Fibroblast of villous mesenchyme (primary cell): ENCODE measurements around the gene ZCWPW1. TPM values are rescaled to one million over a fixed set of nuclear protein-coding genes. Genes with fewer than 3 reads are reported as not detected.
"Not testable (repeated sequence)": the region's sequence is repeated elsewhere in the genome, so short reads cannot be mapped to it uniquely, and the experiment has no call there.

Experiments
- DNase-seq: peaks from one replicate; pipeline ENCODE4 v3.0.0-alpha.2; 2010; ENCODE audit warnings: low read depth
- H3K4me3 ChIP-seq: 2 replicates; pipeline ENCODE4 v1.5.1; 2011; ENCODE audit warnings: low read depth, mild to moderate bottlenecking, low read length
- total RNA-seq: library from RNA; depleted of rRNA; stranded (reverse); fragments of >200 nt; gene quantifications from 2 replicates; pipeline ENCODE4 v1.2.3, GENCODE V29; 2012
- TF ChIP-seq, protein P1 (sequence below): IDR thresholded peaks from 2 replicates; pipeline ENCODE4 v1.5.1; 2012; ENCODE audit warnings: low read depth, mild to moderate bottlenecking, low read length; ENCODE audit not compliant: insufficient read depth

Gene ZCWPW1
- total RNA-seq, 1 donor: 0.43 TPM

DNA sequence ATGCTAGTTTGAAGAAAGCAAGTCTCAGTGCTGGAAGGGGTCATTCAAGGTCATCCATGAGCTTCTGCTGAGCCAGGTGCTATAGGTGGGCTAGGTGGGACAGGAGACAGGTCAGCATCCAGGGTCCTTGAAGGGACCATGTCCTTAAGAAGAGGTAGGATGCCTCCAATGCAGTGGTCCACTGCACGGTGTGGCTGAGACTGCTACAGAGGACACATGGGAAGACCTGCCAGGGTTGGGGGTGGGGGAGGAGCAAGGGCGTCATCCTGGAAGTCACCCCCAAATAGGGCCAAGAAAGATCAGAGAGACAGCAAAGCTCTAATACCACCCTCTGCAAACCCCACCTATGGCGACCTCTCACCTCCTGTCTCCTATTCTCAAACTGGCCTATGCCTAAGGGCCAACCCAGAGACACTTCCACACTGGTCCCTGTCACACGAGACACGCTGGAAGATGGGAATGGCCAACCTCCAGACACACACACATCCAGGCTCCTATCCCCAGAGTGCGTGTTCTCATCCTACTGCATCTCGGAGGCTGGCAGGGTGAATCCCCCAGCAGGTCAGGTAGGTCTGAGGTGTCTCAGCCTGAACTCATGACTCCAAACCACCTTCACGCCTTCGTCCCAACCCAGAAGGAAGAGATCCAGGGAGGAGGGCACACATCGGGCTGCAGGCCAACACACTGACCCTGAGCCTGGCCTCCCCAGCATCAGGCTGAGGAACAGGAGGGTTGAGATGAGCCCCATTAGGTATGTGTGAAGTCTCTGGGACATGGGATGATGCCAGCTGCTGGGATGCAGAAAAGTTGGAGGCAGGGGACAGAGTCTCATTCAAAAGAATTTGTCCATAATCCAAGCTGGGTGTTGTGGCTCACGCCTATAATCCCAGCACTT lies 13.4 kb upstream of the ZCWPW1 start:
- no peak for DNase-seq
- TF ChIP-seq, protein P1, sequence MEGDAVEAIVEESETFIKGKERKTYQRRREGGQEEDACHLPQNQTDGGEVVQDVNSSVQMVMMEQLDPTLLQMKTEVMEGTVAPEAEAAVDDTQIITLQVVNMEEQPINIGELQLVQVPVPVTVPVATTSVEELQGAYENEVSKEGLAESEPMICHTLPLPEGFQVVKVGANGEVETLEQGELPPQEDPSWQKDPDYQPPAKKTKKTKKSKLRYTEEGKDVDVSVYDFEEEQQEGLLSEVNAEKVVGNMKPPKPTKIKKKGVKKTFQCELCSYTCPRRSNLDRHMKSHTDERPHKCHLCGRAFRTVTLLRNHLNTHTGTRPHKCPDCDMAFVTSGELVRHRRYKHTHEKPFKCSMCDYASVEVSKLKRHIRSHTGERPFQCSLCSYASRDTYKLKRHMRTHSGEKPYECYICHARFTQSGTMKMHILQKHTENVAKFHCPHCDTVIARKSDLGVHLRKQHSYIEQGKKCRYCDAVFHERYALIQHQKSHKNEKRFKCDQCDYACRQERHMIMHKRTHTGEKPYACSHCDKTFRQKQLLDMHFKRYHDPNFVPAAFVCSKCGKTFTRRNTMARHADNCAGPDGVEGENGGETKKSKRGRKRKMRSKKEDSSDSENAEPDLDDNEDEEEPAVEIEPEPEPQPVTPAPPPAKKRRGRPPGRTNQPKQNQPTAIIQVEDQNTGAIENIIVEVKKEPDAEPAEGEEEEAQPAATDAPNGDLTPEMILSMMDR: no peak

DNA sequence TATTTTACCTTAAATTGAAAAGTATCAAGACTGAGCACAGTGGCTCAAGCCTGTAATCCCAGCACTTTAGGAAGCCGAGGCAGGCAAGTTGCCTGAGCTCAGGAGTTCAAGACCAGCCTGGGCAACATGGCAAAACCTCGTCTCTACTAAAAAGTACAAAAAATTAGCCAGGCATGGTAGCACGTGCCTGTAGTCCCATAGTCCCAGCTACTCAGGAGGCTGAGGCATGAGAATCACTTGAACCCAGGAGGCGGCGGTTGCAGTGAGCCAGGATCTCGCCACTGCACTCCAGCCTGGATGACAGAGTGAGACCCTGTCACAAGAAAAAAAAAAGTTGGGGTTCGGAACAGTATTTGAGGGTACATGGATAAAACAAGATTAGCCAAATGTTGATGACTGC lies 10.7 kb upstream of the ZCWPW1 start:
- not testable (repeated sequence) for H3K4me3 ChIP-seq, DNase-seq

More for the DNA sequence above, 13.4 kb upstream of the ZCWPW1 start:
- H3K4me3 ChIP-seq: no peak overlapping the region

DNA sequence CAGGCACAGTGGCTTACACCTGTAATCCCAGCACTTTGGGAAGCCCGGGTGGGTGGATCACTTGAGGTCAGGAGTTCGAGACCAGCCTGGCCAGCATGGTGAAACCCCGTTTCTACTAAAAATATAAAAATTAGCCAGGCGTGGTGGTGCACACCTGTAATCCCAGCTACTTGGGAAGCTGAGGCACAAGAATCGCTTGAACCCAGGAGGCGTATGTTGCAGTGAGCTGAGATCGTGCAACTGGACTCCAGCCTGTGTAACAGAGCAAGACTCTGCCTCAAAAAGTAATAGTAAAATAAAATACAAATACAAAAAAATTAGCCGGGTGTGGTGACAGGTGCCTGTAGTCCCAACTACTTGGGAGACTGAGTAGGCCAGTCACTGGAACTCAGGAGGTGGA lies 10.2 kb upstream of the ZCWPW1 start:
- not testable (repeated sequence) for H3K4me3 ChIP-seq, DNase-seq

DNA sequence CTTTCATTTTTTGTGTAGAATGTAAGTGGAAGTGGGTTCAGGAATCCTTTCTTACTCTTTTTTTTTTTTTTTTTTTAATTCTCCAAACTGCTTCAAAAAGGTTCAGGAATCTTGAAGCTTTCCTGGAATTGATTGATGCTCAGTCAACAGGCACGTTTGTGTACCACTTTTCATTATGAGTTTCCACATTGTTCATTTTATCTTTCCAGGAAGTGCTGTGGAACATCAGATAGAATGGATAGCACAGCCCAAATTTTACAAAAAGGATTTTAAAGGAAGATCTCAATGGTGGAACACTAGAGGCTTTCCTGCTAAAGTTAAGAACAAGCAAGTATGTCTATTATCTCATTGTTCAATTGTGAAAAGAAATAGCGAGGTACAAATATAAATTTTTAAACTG lies 9.7 kb upstream of the ZCWPW1 start:
- H3K4me3 ChIP-seq: no peak overlapping the region
- DNase-seq: no peak
- TF ChIP-seq, protein P1: no peak

DNA sequence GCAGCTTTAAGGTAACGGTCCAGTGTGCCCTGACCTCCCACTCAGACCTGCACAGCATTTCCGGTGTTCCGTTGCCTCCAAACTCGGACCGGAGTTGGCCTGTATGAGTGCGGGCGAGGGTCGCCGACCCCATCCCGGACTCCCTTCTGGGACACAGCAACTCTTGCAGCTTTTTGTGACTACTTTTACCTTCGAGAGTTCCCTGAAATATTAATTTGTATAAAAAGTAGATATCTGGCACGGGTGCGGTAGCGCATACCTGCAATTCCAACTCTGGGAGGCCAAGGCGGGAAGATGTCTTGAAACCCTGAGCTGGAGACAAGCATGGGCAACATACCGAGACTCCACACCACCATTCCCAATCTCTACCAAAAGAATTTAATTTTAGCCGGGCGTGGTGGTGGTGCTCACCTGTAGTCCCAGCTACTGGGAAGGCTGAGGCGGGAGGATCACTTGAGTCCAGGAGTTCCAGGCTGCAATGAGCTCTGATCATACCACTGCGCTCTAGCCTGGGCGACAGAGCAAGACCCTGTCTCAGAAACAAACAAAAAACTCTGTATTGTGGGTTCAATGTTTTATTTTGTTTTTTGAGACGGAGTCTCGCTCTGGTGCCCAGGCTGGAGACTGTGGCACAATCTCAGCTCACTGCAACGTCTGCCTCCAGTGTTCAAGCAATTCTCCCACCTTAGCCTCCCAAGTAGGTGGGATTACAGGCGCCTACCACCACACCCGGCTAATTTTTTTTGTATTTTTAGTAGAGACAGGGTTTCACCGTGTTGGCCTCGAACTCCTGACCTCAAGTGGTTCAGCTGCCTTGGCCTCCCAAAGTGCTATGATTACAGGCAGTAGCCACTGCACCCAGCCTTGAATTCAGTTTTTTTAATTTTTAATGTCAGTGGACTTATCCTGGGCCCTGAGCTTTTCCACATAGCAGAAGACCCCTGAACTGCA lies 8.9 kb upstream of the ZCWPW1 start:
- TF ChIP-seq, protein P1: no peak
- no peak overlapping the region for H3K4me3 ChIP-seq
- DNase-seq: no peak

DNA sequence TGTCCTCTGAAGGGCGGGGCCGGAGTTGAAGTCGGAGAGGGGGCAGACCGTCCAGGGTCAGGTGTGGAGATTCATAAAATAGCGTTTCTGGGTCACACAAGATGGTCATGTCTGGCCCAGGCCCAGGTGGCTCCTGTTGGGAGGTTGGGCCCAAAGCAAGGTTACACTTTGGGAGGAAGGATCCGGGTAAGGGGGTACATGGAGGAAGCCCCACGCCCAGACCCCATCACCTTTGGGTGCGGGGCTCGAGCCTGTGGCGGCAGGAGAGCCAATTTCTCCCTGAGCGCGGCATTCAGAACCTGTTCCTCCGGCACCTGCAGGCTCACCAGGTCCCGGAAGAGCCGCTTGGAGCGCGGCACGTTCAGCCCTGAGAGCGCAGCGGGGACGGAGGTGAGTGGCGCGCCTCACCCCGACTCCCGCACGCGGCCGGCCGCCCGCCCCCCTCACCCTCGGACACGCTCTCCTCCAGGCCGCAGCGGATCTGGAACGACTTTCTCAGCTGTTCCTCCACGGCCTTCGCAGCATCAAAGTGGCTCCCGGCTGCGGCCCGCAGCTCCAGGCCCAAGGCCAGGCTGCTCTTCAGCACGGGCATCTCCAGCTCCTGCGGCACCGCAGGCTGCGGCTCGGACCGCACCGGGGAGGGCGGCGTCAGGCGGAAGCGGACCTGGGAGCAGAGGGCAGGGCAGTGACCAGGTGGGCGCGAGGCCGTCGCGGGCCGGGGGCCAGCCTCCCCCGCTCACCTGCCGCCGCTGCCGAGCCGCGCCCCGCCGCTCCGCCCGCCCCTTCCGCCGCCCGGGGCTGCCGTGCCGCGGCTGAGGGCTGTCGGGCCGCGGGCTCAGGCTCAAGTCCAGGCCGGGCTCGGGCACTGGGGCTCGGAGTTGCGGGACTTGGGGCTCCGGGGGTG lies 7.2 kb upstream of the ZCWPW1 start:
- TF ChIP-seq, protein P1: no peak
- H3K4me3 ChIP-seq: peak overlapping the region; percentile 86
- DNase-seq: peak; percentile 19
